Measurements from ENCODE around the gene CORO7. TPM values are rescaled to one million over a fixed set of nuclear protein-coding genes. Genes with fewer than 3 reads are reported as not detected.
A peak's percentile ranks its signal among the peaks of the same experiment; 100 is the strongest.

The CORO7 gene
- polyA plus RNA-seq, 1 of the 3 experiments (the other 2 are of a cell fraction), result 25.8 TPM

DNA sequence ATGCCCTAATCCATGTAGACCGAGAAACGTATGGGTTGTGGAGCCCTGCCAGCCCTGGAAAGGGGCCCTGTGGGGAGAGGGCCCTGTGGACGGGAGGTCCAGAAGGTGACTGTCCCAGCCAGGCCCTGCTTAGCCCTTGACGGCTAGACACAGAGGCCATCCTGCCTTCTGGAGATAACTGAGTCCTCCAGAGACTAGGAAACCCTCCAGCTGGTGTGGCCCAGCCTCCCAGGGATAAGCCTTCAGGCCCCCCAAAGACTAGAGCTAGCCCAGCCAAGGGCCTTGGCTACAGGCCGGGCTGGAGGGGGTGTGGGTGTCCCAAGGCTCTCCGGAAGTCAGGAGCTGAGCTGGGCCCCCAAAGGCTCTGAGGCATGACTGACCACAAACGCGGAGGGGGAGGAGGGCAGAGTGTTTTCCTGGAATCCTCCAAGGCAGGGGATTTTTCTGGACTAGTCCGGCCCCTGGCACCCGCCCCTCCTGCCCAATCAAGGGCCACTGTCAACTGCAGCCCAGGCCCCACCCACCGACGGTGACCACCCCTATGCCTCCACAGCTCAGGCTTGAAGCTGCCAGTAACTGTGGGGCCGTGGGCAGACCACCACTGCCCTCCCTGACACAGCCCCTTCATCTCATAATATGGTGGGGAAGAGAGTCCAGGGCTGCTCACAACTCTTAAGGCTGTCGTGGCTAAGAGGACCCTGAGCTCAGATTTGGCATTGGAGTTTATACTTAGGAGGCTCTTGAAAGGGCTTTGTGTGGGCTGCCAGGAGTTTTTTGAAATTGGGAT lies 45.6 kb downstream of the CORO7 start:
- Histone ChIP-seq H3K27ac (ENCODE audit: low read depth in 2 of 2, low read length in 1 of 2) (peak overlapping the region; percentile 34 to 88; a peak in 3 of 4 replicates), H3F3A (replicated peaks; ENCODE audit: insufficient read depth) (peaks cover 14% of the 10 kb centered on the region), H3K9me2 (no peaks in the 10 kb centered on the region), H2AFZ (ENCODE audit: low read depth) (no peak overlapping the region), H3K4me1 (ENCODE audit: control insufficient read depth in 1 of 2, insufficient read depth in 2 of 2, low read depth in 1 of 2, low read length in 1 of 2) (peaks cover 37 to 73% of the 10 kb centered on the region in 2 experiments), H3K79me2 (ENCODE audit: insufficient read depth) (peaks cover 36% of the 10 kb centered on the region), H3K36me3 (replicated peaks in 1 of 2; ENCODE audit: control insufficient read depth in 1 of 2, insufficient read depth in 2 of 2, low read length in 1 of 2) (no peaks in the 10 kb centered on the region), H4K20me1 (ENCODE audit: insufficient read depth) (peaks cover 21% of the 10 kb centered on the region), H3K27me3 (ENCODE audit: insufficient read depth) (no peaks in the 10 kb centered on the region), H3K4me3 (ENCODE audit: low read depth in 2 of 2, low read length in 1 of 2) (no peak overlapping the region), H3K9ac (no peak overlapping the region), H3K9me3 (no peaks in the 10 kb centered on the region), H3K4me2 (peak overlapping the region; percentile 91; the same call in 1 of the 2 replicates)
- POLR2A ChIA-PET, result interaction anchor here (0.9 to 2.0 kb wide), 5 partner anchors 9 to 32 kb away, joined by 3 to 13 read pairs (median 3); no protein-coding TSS in a partner anchor
- CTCF ChIA-PET, result interaction anchor here (1.0 to 32.1 kb wide), 5 partner anchors 12 to 117 kb away, joined by 3 to 558 read pairs (median 7); no protein-coding TSS in a partner anchor
- TF ChIP-seq EZH2phosphoT487 (IDR thresholded peaks at IDR 0.05; ENCODE audit: borderline replicate concordance, low read depth) (no peak), RAD21 (IDR thresholded peaks at IDR 0.05; ENCODE audit: low read length) (no peak), SMC3 (IDR thresholded peaks at IDR 0.05; ENCODE audit: low read depth, low read length) (no peak), GATA2 (CRISPR knock-in tag; IDR thresholded peaks at IDR 0.05) (no peak), JUND (IDR thresholded peaks at IDR 0.05) (no peak), ELF1 (IDR thresholded peaks at IDR 0.05) (no peak), MXI1 (IDR thresholded peaks at IDR 0.05; ENCODE audit: low read depth, low read length) (no peak), YY1 (IDR thresholded peaks at IDR 0.05; ENCODE audit: low read depth) (no peak), TEAD4 (IDR thresholded peaks at IDR 0.05; ENCODE audit: borderline replicate concordance, insufficient read depth) (no peak)
- TF ChIP-seq, protein P1, sequence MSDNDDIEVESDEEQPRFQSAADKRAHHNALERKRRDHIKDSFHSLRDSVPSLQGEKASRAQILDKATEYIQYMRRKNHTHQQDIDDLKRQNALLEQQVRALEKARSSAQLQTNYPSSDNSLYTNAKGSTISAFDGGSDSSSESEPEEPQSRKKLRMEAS (IDR thresholded peaks at IDR 0.05; ENCODE audit: low read depth), result no peak
- TF ChIP-seq, protein P2, sequence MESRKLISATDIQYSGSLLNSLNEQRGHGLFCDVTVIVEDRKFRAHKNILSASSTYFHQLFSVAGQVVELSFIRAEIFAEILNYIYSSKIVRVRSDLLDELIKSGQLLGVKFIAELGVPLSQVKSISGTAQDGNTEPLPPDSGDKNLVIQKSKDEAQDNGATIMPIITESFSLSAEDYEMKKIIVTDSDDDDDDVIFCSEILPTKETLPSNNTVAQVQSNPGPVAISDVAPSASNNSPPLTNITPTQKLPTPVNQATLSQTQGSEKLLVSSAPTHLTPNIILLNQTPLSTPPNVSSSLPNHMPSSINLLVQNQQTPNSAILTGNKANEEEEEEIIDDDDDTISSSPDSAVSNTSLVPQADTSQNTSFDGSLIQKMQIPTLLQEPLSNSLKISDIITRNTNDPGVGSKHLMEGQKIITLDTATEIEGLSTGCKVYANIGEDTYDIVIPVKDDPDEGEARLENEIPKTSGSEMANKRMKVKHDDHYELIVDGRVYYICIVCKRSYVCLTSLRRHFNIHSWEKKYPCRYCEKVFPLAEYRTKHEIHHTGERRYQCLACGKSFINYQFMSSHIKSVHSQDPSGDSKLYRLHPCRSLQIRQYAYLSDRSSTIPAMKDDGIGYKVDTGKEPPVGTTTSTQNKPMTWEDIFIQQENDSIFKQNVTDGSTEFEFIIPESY (IDR thresholded peaks at IDR 0.05; ENCODE audit: borderline replicate concordance, low read depth), result no peak
- 64% methylated on average over 7 of the region's 14 CpGs for WGBS (ENCODE audit: low lambda C conversion rate)
- DNase-seq, result no peak

DNA sequence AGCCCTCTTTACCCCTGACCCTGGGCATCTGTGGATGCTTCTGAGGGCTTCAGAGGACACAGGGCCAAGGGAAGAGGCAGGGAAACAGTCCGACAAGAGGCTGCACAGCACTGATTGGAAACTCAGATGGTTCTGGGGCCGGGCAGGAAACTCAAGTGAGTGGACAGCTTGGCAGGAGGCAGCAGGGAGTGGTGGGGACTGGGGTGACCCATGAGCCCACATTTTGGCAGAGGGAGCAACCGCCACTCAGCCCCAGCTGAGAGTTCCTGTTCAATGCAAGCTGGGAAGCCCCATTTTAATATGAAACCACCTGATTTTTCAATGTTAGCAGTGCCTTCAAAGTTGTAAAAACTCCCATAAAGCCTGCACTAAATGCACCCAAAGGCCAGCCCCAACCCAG lies 46.2 kb downstream of the CORO7 start:
- TF ChIP-seq RAD21 (IDR thresholded peaks at IDR 0.05; ENCODE audit: low read length) (no peak), RCOR1 (IDR thresholded peaks at IDR 0.05; ENCODE audit: low read length) (no peak), EZH2phosphoT487 (IDR thresholded peaks at IDR 0.05; ENCODE audit: borderline replicate concordance, low read depth) (no peak), RFX5 (IDR thresholded peaks at IDR 0.05; ENCODE audit: low read length) (no peak), TAF1 (IDR thresholded peaks at IDR 0.05; ENCODE audit: borderline replicate concordance, low read depth, low read length) (no peak)
- TF ChIP-seq, protein P1 (IDR thresholded peaks at IDR 0.05; ENCODE audit: low read depth), result no peak
- no peaks in the 10 kb centered on the region for H3K36me3 ChIP-seq (replicated peaks in 1 of 2; ENCODE audit: control insufficient read depth in 1 of 2, insufficient read depth in 2 of 2, low read length in 1 of 2)
- CTCF ChIA-PET, result interaction anchor here (0.6 to 32.1 kb wide), 6 partner anchors 11 to 117 kb away, joined by 3 to 558 read pairs (median 6); no protein-coding TSS in a partner anchor
- peaks cover 21% of the 10 kb centered on the region for H4K20me1 ChIP-seq (ENCODE audit: insufficient read depth)
- H3K9me3 ChIP-seq, result no peaks in the 10 kb centered on the region
- DNase-seq, result no peak
- H3K27me3 ChIP-seq (ENCODE audit: insufficient read depth), result no peaks in the 10 kb centered on the region
- H3K79me2 ChIP-seq (ENCODE audit: insufficient read depth), result peaks cover 30% of the 10 kb centered on the region
- H3K4me3 ChIP-seq (ENCODE audit: low read depth in 2 of 2, low read length in 1 of 2), result no peak overlapping the region
- H3K4me1 ChIP-seq (ENCODE audit: control insufficient read depth in 1 of 2, insufficient read depth in 2 of 2, low read depth in 1 of 2, low read length in 1 of 2), result peaks cover 33 to 69% of the 10 kb centered on the region in 2 experiments
- H3K9ac ChIP-seq, result no peak overlapping the region
- no peak overlapping the region for H2AFZ ChIP-seq (ENCODE audit: low read depth)
- H3K27ac ChIP-seq (ENCODE audit: low read depth in 2 of 2, low read length in 1 of 2), result peak overlapping the region in 1 of 2 experiments; percentile 88; a peak in 1 of 4 replicates
- whole genome bisulfite sequencing (ENCODE audit: low lambda C conversion rate), result 95% methylated on average over 3 of the region's 3 CpGs
- POLR2A ChIA-PET, result interaction anchor here (2.0 kb wide), 1 partner anchor 23 kb away, joined by 13 read pairs; no protein-coding TSS in a partner anchor
- H3F3A ChIP-seq (replicated peaks; ENCODE audit: insufficient read depth), result peaks cover 13% of the 10 kb centered on the region
- H3K9me2 ChIP-seq, result no peaks in the 10 kb centered on the region
- peak overlapping the region; percentile 91; the same call in 1 of the 2 replicates for H3K4me2 ChIP-seq

Measured in SK-N-SH (cell line).